ENCODE data around the gene HP. TPM values are rescaled to one million over a fixed set of nuclear protein-coding genes. Genes with fewer than 3 reads are reported as not detected.
A peak's percentile ranks its signal among the peaks of the same experiment; 100 is the strongest.

HP gene
- total and polyA plus RNA-seq, 2 donors (not counting 1 experiment from before 2014, with no cell fraction given) = not detected

- CTCF ChIA-PET = interaction anchor here (1.0 to 3.6 kb wide), 4 partner anchors 23 to 78 kb away, joined by 3 to 15 read pairs (median 3); partner anchors contain the start of gene PMFBP1
- Histone ChIP-seq H2AFZ (ENCODE audit: insufficient read depth, low read depth, low read length, poor library complexity, severe bottlenecking) (peak within 1 kb of the TSS; percentile 86), H3K27ac (ENCODE audit: low read length in 2 of 2) (peak within 1 kb of the TSS; percentile 85 to 91), H3K4me2 (replicated peaks; ENCODE audit: low read depth, low read length, poor library complexity, severe bottlenecking) (peak within 1 kb of the TSS; percentile 80), H4K20me1 (ENCODE audit: control insufficient read depth, insufficient read depth, low read length, poor library complexity, severe bottlenecking) (peaks cover 13% of the 10 kb centered on the region), H3K36me3 (replicated peaks in 1 of 2; ENCODE audit: control extremely low read depth in 1 of 2, control insufficient read depth in 1 of 2, extremely low read depth in 1 of 2, insufficient read depth in 2 of 2, low read length in 1 of 2) (peaks cover 6 to 50% of the 10 kb centered on the region in 2 experiments), H3K9me3 (ENCODE audit: control extremely low read depth in 1 of 3, control insufficient read depth in 2 of 3, insufficient read depth in 1 of 3, low read length in 2 of 3) (no peaks in the 10 kb centered on the region), H3K79me2 (ENCODE audit: control insufficient read depth, insufficient read depth, low read length) (peaks cover 48% of the 10 kb centered on the region), H3K4me3 (ENCODE audit: control extremely low read depth in 1 of 5, extremely low read depth in 1 of 5, insufficient read depth in 1 of 5, low read depth in 2 of 5, low read length in 4 of 5) (peak within 1 kb of the TSS; percentile 84 to 95 (median 88)), H3K4me1 (ENCODE audit: control insufficient read depth in 2 of 2, insufficient read depth in 2 of 2, low read length in 2 of 2) (peaks cover 20 to 28% of the 10 kb centered on the region in 2 donors), H3K9ac (ENCODE audit: low read length) (peak within 1 kb of the TSS; percentile 92), H3K27me3 (replicated peaks in 1 of 4; ENCODE audit: control extremely low read depth in 1 of 4, control insufficient read depth in 3 of 4, insufficient read depth in 4 of 4, low read length in 3 of 4) (no peaks in the 10 kb centered on the region)
- DNase-seq = peak; percentile 96
- peak; percentile 96 for ATAC-seq (ENCODE audit: low read depth)
- Mint-ChIP-seq H3K27me3 (no peaks in the 10 kb centered on the region), H3K27ac (peak within 1 kb of the TSS; percentile 92), H3K4me3 (peak within 1 kb of the TSS; percentile 90), H3K4me1 (peaks cover 42% of the 10 kb centered on the region), H3K9me3 (ENCODE audit: insufficient read depth) (no peaks in the 10 kb centered on the region)
- POLR2A ChIA-PET = interaction anchor here (0.6 kb wide), 2 partner anchors 275 to 388 kb away, joined by 3 to 9 read pairs; no protein-coding TSS in a partner anchor
- WGBS (ENCODE audit: insufficient coverage) = under 1% methylated on average over 35 of the region's 43 CpGs
- intact Hi-C loops (cut with micrococcal nuclease) = loop anchor here (1.0 to 10.0 kb wide), 6 partner anchors 79 to 1289 kb away; partner anchors contain the start of genes DHODH, IST1, PHLPP2 and PMFBP1
- TF ChIP-seq EZH2 (IDR thresholded peaks at IDR 0.05; ENCODE audit: borderline replicate concordance, insufficient read depth, low read depth, low read length, poor library complexity, severe bottlenecking) (no peak), CTCF (IDR thresholded peaks at IDR 0.05) (no peak)
These were observed 39.4 kb downstream of the HP start, which contains the start of the genes DHX38 and TXNL4B for GRCh38 chr16:72093448-72094265. DHX38 (plus strand) TSS chr16:72093847; CDS start chr16:72096158, 2,311 bp downstream. TXNL4B (minus strand) TSS chr16:72093620; CDS start chr16:72090749, 2,871 bp downstream.
